Transverse colon (tissue), 4 donors: ENCODE results near the gene CACNB2. TPM values are rescaled to one million over a fixed set of nuclear protein-coding genes. Genes with fewer than 3 reads are reported as not detected.

Experiments used
- DNase-seq: peaks from one replicate; pipeline ENCODE4 v3.0.0-alpha.2; 2019
- H3K27ac ChIP-seq, 4 donors: fragments of 200-600 bp; sonication (generic); 2 replicates each; pipeline ENCODE4 v1.5.1; 2016 to 2018; ENCODE audit warnings: inconsistent platforms in 4 of 4
- H3K27me3 ChIP-seq: fragments of 200-600 bp; sonication (generic); 2 replicates; pipeline ENCODE4 v1.5.1; 2017; ENCODE audit warnings: inconsistent platforms
- H3K36me3 ChIP-seq, 4 donors: fragments of 200-600 bp; sonication (generic); 2 replicates each; pipeline ENCODE4 v1.5.1; 2017 to 2019; ENCODE audit warnings: inconsistent platforms in 4 of 4
- H3K4me1 ChIP-seq, 4 donors: fragments of 200-600 bp; sonication (generic); 2 replicates each; pipeline ENCODE4 v1.5.1; 2017 to 2020; ENCODE audit warnings: inconsistent platforms in 4 of 4
- H3K4me3 ChIP-seq, 4 donors: fragments of 200-600 bp; sonication (generic); 1 replicate in 1 of 4; 2 replicates in 3 of 4; pipeline versions ENCODE4 v1.5.1 to v1.6.1; 2017 to 2019; ENCODE audit warnings: inconsistent platforms in 4 of 4
- H3K9me3 ChIP-seq, 2 donors: fragments of 200-600 bp; sonication (generic); 2 replicates each; pipeline ENCODE4 v1.5.1; 2017 to 2019; ENCODE audit warnings: inconsistent platforms in 2 of 2
- CTCF ChIP-seq, 5 experiments: fragments of 200-600 bp in 3 of 5; fragments of 450-650 bp in 2 of 5; sonication (generic) in 3 of 5; IDR thresholded peaks; 1 replicate in 2 of 5; 2 replicates in 3 of 5; pipeline ENCODE4 v1.5.1; 2016 to 2017; ENCODE audit warnings: antibody characterized with exemption in 5 of 5, inconsistent platforms in 3 of 5, mild to moderate bottlenecking in 2 of 5, moderate library complexity in 1 of 5
- EP300 ChIP-seq: sonication (generic); formaldehyde crosslinking; IDR thresholded peaks from one replicate; pipeline ENCODE4 v1.6.1; 2017; ENCODE audit warnings: antibody characterized with exemption, low read depth
- POLR2A ChIP-seq: fragments of 450-650 bp; IDR thresholded peaks from one replicate; pipeline ENCODE4 v1.6.1; 2016; ENCODE audit warnings: antibody characterized with exemption, mild to moderate bottlenecking, moderate library complexity
- POLR2AphosphoS5 ChIP-seq, 3 donors: sonication (generic); formaldehyde crosslinking; IDR thresholded peaks; one replicate each; pipeline ENCODE4 v1.6.1; 2016; ENCODE audit warnings: antibody characterized with exemption in 3 of 3
- WGBS, 2 donors: methylation state at CpG; one replicate each; pipeline ENCODE4 v1.1.5; 2018; ENCODE audit warnings: low coverage in 1 of 2; 5-methylcytosine and 5-hydroxymethylcytosine counted together
- in situ Hi-C, 4 donors: fragments of 200-750 bp; cut with MboI; loops; one replicate each; pipeline versions ENCODE4 v1.15.0 to v1.15.1; 2017; ENCODE audit warnings: low sequenced_read_pairs in 3 of 4, low pct_ligation_motif_present in 1 of 4, low pct_unique_long_range_greater_than_20kb in 1 of 4
- intact Hi-C: fragments of 100-400 bp; cut with DNase I; formaldehyde crosslinking; loops from one replicate; pipeline ENCODE4 v1.15.1; 2023; ENCODE audit warnings: low total_unique reads
- total RNA-seq, 4 donors: library from RNA; depleted of rRNA; stranded (reverse); fragments of >200 nt; gene quantifications; one replicate each; pipeline ENCODE4 v1.1.0, GENCODE V29; 2016

CACNB2 gene
- total RNA-seq, 4 donors from 2014 or later = 16.2 to 338 (median 23.7) TPM

GRCh38 chr10:18104223-18104872 lies 35.9 kb upstream of the CACNB2 start:
- intact Hi-C loops (no loop called here), in situ Hi-C loops (loop anchor here in 3 of 4 donors (25.0 kb wide), 2 partner anchors 467 to 492 kb away; partner anchors contain the start of genes HACD1 (in 2 of the 3) and STAM (in 1 of the 3))
- Histone ChIP-seq H3K4me1 (no peaks in the 10 kb centered on the region), H3K9me3 (no peaks in the 10 kb centered on the region), H3K27ac (no peak overlapping the region), H3K4me3 (no peak overlapping the region), H3K27me3 (no peaks in the 10 kb centered on the region), H3K36me3 (no peaks in the 10 kb centered on the region)
- peak; percentile 56 for DNase-seq
- 65 to 66% methylated on average over 10 of the region's 10 CpGs for WGBS, 2 donors
- no peak for TF ChIP-seq POLR2AphosphoS5 (IDR thresholded peaks at IDR 0.05)
- peak; percentile 55 to 73 (median 64) for TF ChIP-seq CTCF (IDR thresholded peaks at IDR 0.05)

- TF ChIP-seq EP300 = no peak
- TF ChIP-seq POLR2A = no peak
- TF ChIP-seq CTCF (IDR thresholded peaks at IDR 0.05) = no peak
- no peaks in the 10 kb centered on the region for H3K9me3 ChIP-seq
- no peak overlapping the region for H3K27ac ChIP-seq
- H3K27me3 ChIP-seq = no peaks in the 10 kb centered on the region
- DNase-seq = no peak
- intact Hi-C loops = no loop called here
- H3K36me3 ChIP-seq = no peaks in the 10 kb centered on the region
- WGBS, 2 donors = 84 to 100% methylated on average over 3 to 6 of the region's 6 CpGs
- H3K4me3 ChIP-seq = no peak overlapping the region
- peaks cover 0 to 3% (median 0%) of the 10 kb centered on the region in 4 donors for H3K4me1 ChIP-seq
- in situ Hi-C loops = loop anchor here in 3 of 4 donors (25.0 kb wide), 2 partner anchors 472 to 497 kb away; partner anchors contain the start of genes HACD1 (in 2 of the 3) and STAM (in 1 of the 3)
Observed at GRCh38 chr10:18109341-18109870, 30.8 kb upstream of the CACNB2 start.

DNA sequence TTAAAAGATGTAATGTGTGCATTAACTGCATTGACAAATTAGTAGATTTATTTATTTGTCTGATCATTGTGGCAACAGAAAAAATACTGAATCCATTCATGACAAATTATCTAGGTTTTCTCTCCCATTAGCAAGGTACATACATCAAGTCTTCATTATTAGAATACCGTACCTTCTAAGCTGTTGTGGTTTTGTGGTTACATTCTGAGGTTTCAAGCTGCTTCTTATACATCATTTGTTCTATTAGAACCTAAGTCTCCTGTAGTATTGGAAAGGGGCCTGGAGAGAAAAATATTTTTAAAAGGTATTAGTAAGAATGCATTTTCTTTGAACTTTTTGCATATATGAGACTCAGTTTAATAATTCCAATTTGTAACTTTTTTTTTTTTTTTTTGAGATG lies 26.3 kb upstream of the CACNB2 start:
- H3K9me3 ChIP-seq = no peaks in the 10 kb centered on the region
- no peaks in the 10 kb centered on the region for H3K36me3 ChIP-seq
- peaks cover 0 to 3% (median 0%) of the 10 kb centered on the region in 4 donors for H3K4me1 ChIP-seq
- no peaks in the 10 kb centered on the region for H3K27me3 ChIP-seq
- TF ChIP-seq POLR2AphosphoS5 (IDR thresholded peaks at IDR 0.05) (no peak), EP300 (no peak), POLR2A (no peak), CTCF (IDR thresholded peaks at IDR 0.05) (no peak)
- no peak overlapping the region for H3K27ac ChIP-seq
- intact Hi-C loops (loop anchor here (5.0 kb wide), 1 partner anchor 702 kb away; no protein-coding TSS in a partner anchor), in situ Hi-C loops (loop anchor here in 3 of 4 donors (25.0 kb wide), 2 partner anchors 477 to 502 kb away; partner anchors contain the start of genes HACD1 (in 2 of the 3) and STAM (in 1 of the 3))
- no peak overlapping the region for H3K4me3 ChIP-seq
- no peak for DNase-seq
- whole genome bisulfite sequencing, 2 donors = 72 to 82% methylated on average over 1 of the region's 1 CpG

GRCh38 chr10:18117276-18117675 lies 22.9 kb upstream of the CACNB2 start:
- Histone ChIP-seq H3K9me3 (no peaks in the 10 kb centered on the region), H3K27me3 (no peaks in the 10 kb centered on the region), H3K4me1 (no peaks in the 10 kb centered on the region), H3K36me3 (no peaks in the 10 kb centered on the region), H3K27ac (peak overlapping the region; percentile 5 to 35 (median 28)), H3K4me3 (no peak overlapping the region)
- in situ Hi-C loops (loop anchor here in 3 of 4 donors (25.0 kb wide), 2 partner anchors 480 to 505 kb away; partner anchors contain the start of genes HACD1 (in 2 of the 3) and STAM (in 1 of the 3)), intact Hi-C loops (no loop called here)
- WGBS, 2 donors = 49 to 68% methylated on average over 2 of the region's 2 CpGs
- peak in 1 of 3 donors; percentile 59 for TF ChIP-seq POLR2AphosphoS5 (IDR thresholded peaks at IDR 0.05)
- no peak for TF ChIP-seq POLR2A
- no peak for DNase-seq
